NB4 (cell line): ENCODE measurements around the gene APOB.

ENCODE experiments used
- DNase-seq: peaks from one replicate; pipeline ENCODE4 v3.0.0; 2010; ENCODE audit warnings: low read depth
- H3K4me3 ChIP-seq: one replicate; pipeline ENCODE4 v1.5.1; 2011; ENCODE audit warnings: mild to moderate bottlenecking, low read depth, low read length, moderate library complexity
- CTCF ChIP-seq: IDR thresholded peaks from one replicate; pipeline ENCODE4 v1.5.1; 2012; ENCODE audit warnings: low read depth, low read length
- MAX ChIP-seq: IDR thresholded peaks from 2 replicates; pipeline ENCODE4 v1.6.1; 2011; ENCODE audit warnings: low read depth, low read length
- MYC ChIP-seq: IDR thresholded peaks from 2 replicates; pipeline ENCODE4 v1.6.1; 2011; ENCODE audit warnings: low read depth, low read length
- POLR2A ChIP-seq: IDR thresholded peaks from 2 replicates; pipeline ENCODE4 v1.6.1; 2011; ENCODE audit warnings: mild to moderate bottlenecking; ENCODE audit not compliant: insufficient read length; ENCODE audit errors: extremely low read depth

APOB gene

GRCh38 chr2:21015281-21015645 lies 28.6 kb downstream of the APOB start:
- DNase-seq = no peak
- TF ChIP-seq CTCF = no peak
- TF ChIP-seq POLR2A = no peak
- H3K4me3 ChIP-seq = no peak overlapping the region

- H3K4me3 ChIP-seq = no peak overlapping the region
- no peak for TF ChIP-seq CTCF
- no peak for TF ChIP-seq MAX
- no peak for TF ChIP-seq POLR2A
- TF ChIP-seq MYC = no peak
- no peak for DNase-seq
These were observed 29.3 kb downstream of the APOB start for GRCh38 chr2:21014364-21015280.

GRCh38 chr2:21013043-21013816 lies 30.6 kb downstream of the APOB start:
- no peak for TF ChIP-seq MAX
- no peak for TF ChIP-seq POLR2A
- no peak for TF ChIP-seq CTCF
- no peak for TF ChIP-seq MYC
- no peak overlapping the region for H3K4me3 ChIP-seq
- no peak for DNase-seq

GRCh38 chr2:21012557-21012937 lies 31.3 kb downstream of the APOB start:
- no peak overlapping the region for H3K4me3 ChIP-seq
- no peak for DNase-seq
- TF ChIP-seq CTCF = no peak
- no peak for TF ChIP-seq MAX
- TF ChIP-seq MYC = no peak
- no peak for TF ChIP-seq POLR2A

GRCh38 chr2:21011876-21012556 lies 31.9 kb downstream of the APOB start:
- no peak for TF ChIP-seq POLR2A
- no peak for TF ChIP-seq MYC
- no peak for TF ChIP-seq MAX
- no peak for TF ChIP-seq CTCF
- H3K4me3 ChIP-seq = no peak overlapping the region
- no peak for DNase-seq
